GM15510 (cell line): Measurements from ENCODE around the gene GLRA2.

ENCODE experiments used
- POLR2A ChIP-seq: IDR thresholded peaks from 3 replicates; pipeline ENCODE4 v1.6.1; 2011; ENCODE audit warnings: borderline replicate concordance; ENCODE audit not compliant: insufficient read length; ENCODE audit errors: extremely low read depth

Gene GLRA2

GRCh38 chrX:14554131-14554715 lies 24.9 kb downstream of the GLRA2 start:
- no peak for TF ChIP-seq POLR2A

GRCh38 chrX:14564058-14564457 lies 34.7 kb downstream of the GLRA2 start:
- no peak for TF ChIP-seq POLR2A

GRCh38 chrX:14573161-14573560 lies 43.8 kb downstream of the GLRA2 start:
- no peak for TF ChIP-seq POLR2A

GRCh38 chrX:14581081-14581480 lies 51.7 kb downstream of the GLRA2 start:
- TF ChIP-seq POLR2A = no peak

- TF ChIP-seq POLR2A = no peak
Measured at GRCh38 chrX:14584548-14584947, 55.2 kb downstream of the GLRA2 start.

- no peak for TF ChIP-seq POLR2A
Measured at GRCh38 chrX:14590216-14590615, 60.9 kb downstream of the GLRA2 start.

- no peak for TF ChIP-seq POLR2A
Measured at GRCh38 chrX:14590693-14591424, 61.5 kb downstream of the GLRA2 start.

- TF ChIP-seq POLR2A = no peak
Measured at GRCh38 chrX:14591976-14592375, 62.6 kb downstream of the GLRA2 start.

GRCh38 chrX:14594521-14594920 lies 65.2 kb downstream of the GLRA2 start:
- TF ChIP-seq POLR2A = no peak

- no peak for TF ChIP-seq POLR2A
Measured at GRCh38 chrX:14598330-14598729, 69.0 kb downstream of the GLRA2 start.

GRCh38 chrX:14607446-14607985 lies 78.2 kb downstream of the GLRA2 start:
- TF ChIP-seq POLR2A = no peak

- no peak for TF ChIP-seq POLR2A
Measured at GRCh38 chrX:14616301-14616700, 87.0 kb downstream of the GLRA2 start.

- no peak for TF ChIP-seq POLR2A
Measured at GRCh38 chrX:14616836-14617235, 87.5 kb downstream of the GLRA2 start.

GRCh38 chrX:14618177-14618965 lies 89.0 kb downstream of the GLRA2 start:
- no peak for TF ChIP-seq POLR2A

- TF ChIP-seq POLR2A = no peak
Measured at GRCh38 chrX:14630733-14631132, 101.4 kb downstream of the GLRA2 start.
